Prostate gland (tissue), 2 donors: ENCODE data around the gene CMTM5. TPM values are rescaled to one million over a fixed set of nuclear protein-coding genes. Genes with fewer than 3 reads are reported as not detected.
"Not testable (repeated sequence)": the region's sequence is repeated elsewhere in the genome, so short reads cannot be mapped to it uniquely, and the experiment has no call there.

Source experiments
- DNase-seq: peaks from one replicate; pipeline ENCODE4 v3.0.0-alpha.2; 2019; ENCODE audit warnings: low spot score
- H3K27ac ChIP-seq, 2 donors: fragments of 200-600 bp; sonication (generic); 2 replicates each; pipeline ENCODE4 v1.5.1; 2017 to 2019
- H3K27me3 ChIP-seq: fragments of 200-600 bp; sonication (generic); replicated peaks from 2 replicates; pipeline ENCODE4 v1.5.1; 2019; ENCODE audit not compliant: insufficient read depth
- H3K36me3 ChIP-seq, 2 donors: fragments of 200-600 bp; sonication (generic); 1 replicate in 1 of 2; 2 replicates in 1 of 2; pipeline versions ENCODE4 v1.5.1 to v1.8.1; 2017 to 2019
- H3K4me1 ChIP-seq: fragments of 200-600 bp; sonication (generic); replicated peaks from 2 replicates; pipeline ENCODE4 v1.5.1; 2019
- H3K4me3 ChIP-seq, 2 donors: fragments of 200-600 bp; sonication (generic); 2 replicates each; pipeline ENCODE4 v1.5.1; 2017 to 2019
- H3K9me3 ChIP-seq: fragments of 200-600 bp; sonication (generic); 2 replicates; pipeline ENCODE4 v1.5.1; 2017
- CTCF ChIP-seq, 4 experiments: fragments of 200-600 bp in 2 of 4; fragments of 450-650 bp in 2 of 4; sonication (generic) in 2 of 4; IDR thresholded peaks; 1 replicate in 3 of 4; 2 replicates in 1 of 4; pipeline ENCODE4 v1.5.1; 2016 to 2019; ENCODE audit warnings: antibody characterized with exemption in 4 of 4, mild to moderate bottlenecking in 2 of 4, moderate library complexity in 2 of 4
- POLR2A ChIP-seq: fragments of 450-650 bp; IDR thresholded peaks from one replicate; pipeline ENCODE4 v1.6.1; 2016; ENCODE audit warnings: antibody characterized with exemption, mild to moderate bottlenecking
- POLR2AphosphoS5 ChIP-seq: sonication (generic); formaldehyde crosslinking; IDR thresholded peaks from one replicate; pipeline ENCODE4 v1.6.1; 2017; ENCODE audit warnings: antibody characterized with exemption
- WGBS: methylation state at CpG from one replicate; pipeline ENCODE4 v1.1.5; 2018; 5-methylcytosine and 5-hydroxymethylcytosine counted together
- intact Hi-C: fragments of 100-400 bp; cut with DNase I; formaldehyde crosslinking; loops from one replicate; pipeline ENCODE4 v1.14.2; 2022
- total RNA-seq, 2 donors: library from RNA; depleted of rRNA; stranded (reverse); fragments of >200 nt; gene quantifications; one replicate each; pipeline ENCODE4 v1.1.0, GENCODE V29; 2016

Gene CMTM5
- total RNA-seq, 2 donors from 2014 or later, result 1.5 TPM; not detected in 1

- 91% methylated on average over 29 of the region's 29 CpGs for WGBS
- intact Hi-C loops, result loop anchor here (5.0 kb wide), 1 partner anchor 122 kb away; no protein-coding TSS in a partner anchor
- H3K4me3 ChIP-seq, result no peak overlapping the region
- no peaks in the 10 kb centered on the region for H3K4me1 ChIP-seq
- H3K36me3 ChIP-seq, result no peaks in the 10 kb centered on the region
- DNase-seq, result no peak
- no peaks in the 10 kb centered on the region for H3K27me3 ChIP-seq
- no peak overlapping the region for H3K27ac ChIP-seq
- TF ChIP-seq POLR2AphosphoS5 (no peak), POLR2A (no peak), CTCF (IDR thresholded peaks at IDR 0.05) (no peak)
- no peaks in the 10 kb centered on the region for H3K9me3 ChIP-seq
Measured at GRCh38 chr14:23384364-23385080, 7.7 kb downstream of the CMTM5 start.

- H3K9me3 ChIP-seq, result no peaks in the 10 kb centered on the region
- WGBS, result 72% methylated on average over 2 of the region's 2 CpGs
- H3K36me3 ChIP-seq, result no peaks in the 10 kb centered on the region
- H3K4me1 ChIP-seq, result no peaks in the 10 kb centered on the region
- no peak for TF ChIP-seq POLR2A
- no peak for TF ChIP-seq POLR2AphosphoS5
- TF ChIP-seq CTCF (IDR thresholded peaks at IDR 0.05), result no peak
- no peak overlapping the region for H3K27ac ChIP-seq
- intact Hi-C loops, result no loop called here
- no peak overlapping the region for H3K4me3 ChIP-seq
- H3K27me3 ChIP-seq, result no peaks in the 10 kb centered on the region
- DNase-seq, result no peak
Measured at GRCh38 chr14:23385244-23385641, 8.4 kb downstream of the CMTM5 start.

- TF ChIP-seq POLR2AphosphoS5 (no peak), POLR2A (no peak), CTCF (IDR thresholded peaks at IDR 0.05) (no peak)
- no peaks in the 10 kb centered on the region for H3K27me3 ChIP-seq
- no peaks in the 10 kb centered on the region for H3K4me1 ChIP-seq
- DNase-seq, result no peak
- no peak overlapping the region for H3K27ac ChIP-seq
- WGBS, result 84% methylated on average over 18 of the region's 18 CpGs
- H3K9me3 ChIP-seq, result no peaks in the 10 kb centered on the region
- no peak overlapping the region for H3K4me3 ChIP-seq
- no peaks in the 10 kb centered on the region for H3K36me3 ChIP-seq
- intact Hi-C loops, result no loop called here
Measured at GRCh38 chr14:23385642-23386265, 8.9 kb downstream of the CMTM5 start.

- H3K9me3 ChIP-seq, H3K4me1 ChIP-seq, DNase-seq, H3K27ac ChIP-seq, intact Hi-C loops, H3K27me3 ChIP-seq, H3K36me3 ChIP-seq, H3K4me3 ChIP-seq: not testable (repeated sequence)
- WGBS, result 91% methylated on average over 16 of the region's 17 CpGs
Measured at GRCh38 chr14:23386266-23386657, 9.4 kb downstream of the CMTM5 start.

- WGBS, result 83% methylated on average over 1 of the region's 1 CpG
Measured at GRCh38 chr14:23386999-23387398, 10.2 kb downstream of the CMTM5 start.

More at GRCh38 chr14:23386999-23387398, 10.2 kb downstream of the CMTM5 start:
- Histone ChIP-seq H3K9me3 (no peaks in the 10 kb centered on the region), H3K27ac (no peak overlapping the region), H3K4me3 (no peak overlapping the region), H3K27me3 (no peaks in the 10 kb centered on the region), H3K36me3 (no peaks in the 10 kb centered on the region), H3K4me1 (no peaks in the 10 kb centered on the region)
- intact Hi-C loops, result no loop called here
- TF ChIP-seq POLR2A, result no peak
- TF ChIP-seq CTCF (IDR thresholded peaks at IDR 0.05), result no peak
- no peak for TF ChIP-seq POLR2AphosphoS5
- no peak for DNase-seq
